Measurements from ENCODE around the gene ADGRG3.
"Not testable (repeated sequence)": the region's sequence is repeated elsewhere in the genome, so short reads cannot be mapped to it uniquely, and the experiment has no call there.

Gene ADGRG3

GRCh38 chr16:57697896-57698537 lies 29.9 kb downstream of the ADGRG3 start:
- DNase-seq = no peak

GRCh38 chr16:57698812-57699405 lies 30.8 kb downstream of the ADGRG3 start:
- no peak for DNase-seq

GRCh38 chr16:57699481-57699880 lies 31.4 kb downstream of the ADGRG3 start:
- DNase-seq = no peak

- no peak for DNase-seq
Measured at GRCh38 chr16:57699899-57700298, 31.8 kb downstream of the ADGRG3 start.

GRCh38 chr16:57700781-57701551 lies 32.9 kb downstream of the ADGRG3 start:
- no peak for DNase-seq

GRCh38 chr16:57701759-57702371 lies 33.8 kb downstream of the ADGRG3 start:
- no peak for DNase-seq

GRCh38 chr16:57703416-57704010 lies 35.4 kb downstream of the ADGRG3 start:
- no peak for DNase-seq

GRCh38 chr16:57704011-57704904 lies 36.2 kb downstream of the ADGRG3 start:
- no peak for DNase-seq

- no peak for DNase-seq
Measured at GRCh38 chr16:57704905-57705852, 37.1 kb downstream of the ADGRG3 start.

GRCh38 chr16:57706717-57707116 lies 38.6 kb downstream of the ADGRG3 start:
- DNase-seq = no peak

GRCh38 chr16:57707331-57707730 lies 39.2 kb downstream of the ADGRG3 start:
- DNase-seq = no peak

GRCh38 chr16:57708168-57708567 lies 40.1 kb downstream of the ADGRG3 start:
- DNase-seq = no peak

- DNase-seq = no peak
Measured at GRCh38 chr16:57709663-57710062, 41.6 kb downstream of the ADGRG3 start.

GRCh38 chr16:57711346-57711745 lies 43.2 kb downstream of the ADGRG3 start:
- no peak for DNase-seq

- DNase-seq = no peak
Measured at GRCh38 chr16:57711993-57712392, 43.9 kb downstream of the ADGRG3 start.

- not testable (repeated sequence) for DNase-seq
Measured at GRCh38 chr16:57712569-57712968, 44.5 kb downstream of the ADGRG3 start.

GRCh38 chr16:57713596-57713995 lies 45.5 kb downstream of the ADGRG3 start:
- no peak for DNase-seq

GRCh38 chr16:57714047-57714446 lies 45.9 kb downstream of the ADGRG3 start:
- DNase-seq = no peak

GRCh38 chr16:57720142-57720575 lies 52.1 kb downstream of the ADGRG3 start:
- DNase-seq = no peak

GRCh38 chr16:57721356-57722209 lies 53.5 kb downstream of the ADGRG3 start:
- DNase-seq = no peak

Measured in NCI-H1048 (cell line).